K562 (cell line): ENCODE data around the gene ITGBL1. TPM values are rescaled to one million over a fixed set of nuclear protein-coding genes. Genes with fewer than 3 reads are reported as not detected.

Experiments
- ATAC-seq: fragments of 200-7000 bp; cut with Tn5 transposase; 3 replicates; pipeline ENCODE4 v1.9.1; 2020; ENCODE audit warnings: moderate library complexity
- BruUV-seq: library from RNA; stranded (reverse); fragments of 400-500 nt; replicated peaks from 2 replicates; lab custom pipeline; 2021; lab: Mats Ljungman, UMichigan
- CTCF ChIA-PET: fragments of 300-600 bp; formaldehyde crosslinking; extraction: SDS; loops from one replicate; lab custom pipeline; 2021; ENCODE audit warnings: low intra/inter-chr PET ratio; lab: Yijun Ruan, JAX
- POLR2A ChIA-PET: fragments of 300-600, 350-650 bp; sonication (Branson Sonifier 250); formaldehyde crosslinking; extraction: SDS; loops from one replicate; lab custom pipeline; 2021; ENCODE audit warnings: antibody characterized with exemption, inconsistent platforms; lab: Yijun Ruan, JAX
- DNase-seq, 4 experiments: peaks; one replicate each; pipeline versions ENCODE4 v3.0.0 to v3.0.0-alpha.2; 2011 to 2018; ENCODE audit warnings: low spot score in 3 of 4, mixed read lengths in 3 of 4; ENCODE audit errors: extremely low read depth in 1 of 4
- FAIRE-seq: peaks from 2 replicates; lab custom pipeline; 2011; peaks lifted over from hg19 to GRCh38; lab: Jason Lieb, UNC
- H2AFZ ChIP-seq: 2 replicates; pipeline ENCODE4 v1.6.0; 2011; ENCODE audit warnings: low read depth, low read length, control low read depth, inconsistent platforms
- H3K27ac ChIP-seq: fragments of 200-600 bp; 3 replicates; pipeline ENCODE4 v1.8.0; 2011; ENCODE audit warnings: low read depth, mild to moderate bottlenecking, control low read depth, inconsistent platforms, low read length, moderate library complexity, mixed read lengths; ENCODE audit errors: extremely low read depth
- H3K27me3 ChIP-seq, 2 experiments: fragments of 300-600 bp in 1 of 2; 2 replicates in 1 of 2; 3 replicates in 1 of 2; pipeline versions ENCODE4 v1.6.0 to v1.8.0; 2011; ENCODE audit warnings: inconsistent platforms in 2 of 2, low read length in 2 of 2, mild to moderate bottlenecking in 1 of 2, mixed read lengths in 1 of 2, moderate library complexity in 1 of 2; ENCODE audit not compliant: control insufficient read depth in 2 of 2, insufficient read depth in 2 of 2
- H3K36me3 ChIP-seq: fragments of 300-600 bp; 3 replicates; pipeline ENCODE4 v1.8.0; 2011; ENCODE audit warnings: mild to moderate bottlenecking, low read length, inconsistent platforms; ENCODE audit not compliant: control insufficient read depth, insufficient read depth
- H3K4me1 ChIP-seq, 2 experiments: fragments of 200-600 bp in 1 of 2; replicated peaks in 1 of 2; 2 replicates in 1 of 2; 3 replicates in 1 of 2; pipeline versions ENCODE4 v1.5.1 to v1.8.0; 2011; ENCODE audit warnings: inconsistent platforms in 2 of 2, low read length in 2 of 2, mild to moderate bottlenecking in 1 of 2, mixed read lengths in 1 of 2, moderate library complexity in 1 of 2; ENCODE audit not compliant: control insufficient read depth in 2 of 2, insufficient read depth in 2 of 2
- H3K4me2 ChIP-seq: 2 replicates; pipeline ENCODE4 v1.6.1; 2011; ENCODE audit warnings: low read length, control low read depth, inconsistent platforms, mixed read lengths; ENCODE audit not compliant: insufficient read depth
- H3K4me3 ChIP-seq: fragments of 200-600 bp; sonication (generic), shearing (Covaris generic); 2 replicates; pipeline ENCODE4 v1.5.1; 2016; ENCODE audit warnings: control low read depth, inconsistent platforms
- H3K79me2 ChIP-seq: fragments of 200-600 bp; 3 replicates; pipeline ENCODE4 v1.8.0; 2011; ENCODE audit warnings: low read length, inconsistent platforms; ENCODE audit not compliant: control insufficient read depth, insufficient read depth
- H3K9ac ChIP-seq, 2 experiments: 2 replicates each; pipeline versions ENCODE4 v1.6.0 to v1.6.1; 2011; ENCODE audit warnings: low read depth in 2 of 2, low read length in 2 of 2, control low read depth in 1 of 2, inconsistent platforms in 1 of 2, mild to moderate bottlenecking in 1 of 2, mixed read lengths in 1 of 2; ENCODE audit not compliant: insufficient read depth in 1 of 2
- H3K9me1 ChIP-seq: one replicate; pipeline ENCODE4 v1.6.0; 2011; ENCODE audit warnings: inconsistent platforms, mild to moderate bottlenecking, low read length, moderate library complexity; ENCODE audit not compliant: control insufficient read depth, insufficient read depth
- H3K9me3 ChIP-seq: replicated peaks from 2 replicates; pipeline ENCODE4 v1.5.1; 2011; ENCODE audit warnings: low read depth, low read length, inconsistent platforms; ENCODE audit not compliant: control insufficient read depth, insufficient read depth
- H4K20me1 ChIP-seq: replicated peaks from 2 replicates; pipeline ENCODE4 v1.6.1; 2011; ENCODE audit warnings: low read length, inconsistent platforms, mixed read lengths; ENCODE audit not compliant: control insufficient read depth, insufficient read depth
- BDP1 ChIP-seq: IDR thresholded peaks from 3 replicates; pipeline ENCODE4 v1.6.1; 2011; ENCODE audit not compliant: insufficient read length, insufficient read depth
- CBX8 ChIP-seq: fragments of 200-600 bp; sonication (generic); IDR thresholded peaks from 2 replicates; pipeline ENCODE4 v1.6.1; 2012; ENCODE audit warnings: borderline replicate concordance, mixed run types, low read depth, mild to moderate bottlenecking, moderate library complexity, mixed read lengths, low read length, control low read depth, inconsistent platforms; ENCODE audit not compliant: poor library complexity, severe bottlenecking; ENCODE audit errors: extremely low read depth
- HBP1 ChIP-seq: fragments of 450-650 bp; formaldehyde crosslinking; IDR thresholded peaks from 2 replicates; pipeline ENCODE4 v1.4.0; 2022; ENCODE audit warnings: missing genetic modification characterization
- SMARCC2 ChIP-seq: fragments of 450-650 bp; IDR thresholded peaks from 2 replicates; pipeline ENCODE4 v1.6.1; 2017; ENCODE audit warnings: antibody characterized with exemption, moderate library complexity, mild to moderate bottlenecking, low read depth
- WGBS: fragments of 100-300 bp; shearing (Covaris generic); methylation state at CpG from one replicate; pipeline ENCODE4 v1.1.6; 2016; ENCODE audit warnings: low coverage, mixed read lengths; ENCODE audit not compliant: insufficient coverage; ENCODE audit errors: missing lambda C conversion rate; 5-methylcytosine and 5-hydroxymethylcytosine counted together
- in situ Hi-C: fragments of 300-500 bp; cut with MboI; formaldehyde crosslinking; loops from 4 replicates; pipeline ENCODE4 v1.15.0; 2018; ENCODE audit warnings: inconsistent platforms, mixed read lengths
- intact Hi-C: fragments of 100-400 bp; cut with micrococcal nuclease; formaldehyde crosslinking; loops from 2 replicates; pipeline ENCODE4 v1.14.2; 2022
- polyA plus RNA-seq, 8 experiments: library from polyadenylated mRNA; depleted of rRNA in 4 of 8; stranded (reverse) in 5 of 8; unstranded in 3 of 8; fragments of >200 nt; fragmentation: Nextera tagmentation in 2 of 8; fragmentation: Illumina TruSeq in 1 of 8; extraction: Ambion mirVana in 2 of 8; extraction: Trizol in 1 of 8; gene quantifications; 2 replicates each; pipeline versions ENCODE4 v1.2.1 to v1.2.3, GENCODE V29; 2011 to 2014; ENCODE audit warnings: inconsistent platforms in 1 of 8, missing spikeins in 1 of 8
- total RNA-seq, 7 experiments: library from RNA; depleted of rRNA in 6 of 7; stranded (reverse); fragments of >200 nt in 6 of 7; fragmentation: Illumina TruSeq in 2 of 7; extraction: Trizol in 2 of 7; gene quantifications; 2 replicates each; pipeline versions ENCODE4 v1.2.1 to v1.2.3, GENCODE V29; 2011 to 2021; ENCODE audit warnings: low replicate concordance in 1 of 7

The ITGBL1 gene
- total and polyA plus RNA-seq, 9 of the 15 experiments (the other 6 are each of a cell fraction or from before 2014, with no cell fraction given), result 0.04 to 0.73 (median 0.32) TPM; not detected in 1

GRCh38 chr13:101755228-101755887 is 302.9 kb downstream of the ITGBL1 start:
- H3K4me1 ChIP-seq, result no peaks in the 10 kb centered on the region
- FAIRE-seq, result no peak
- POLR2A ChIA-PET, result no interaction called here
- H3K4me3 ChIP-seq, result no peak overlapping the region
- H3K4me2 ChIP-seq, result no peak overlapping the region
- no peaks in the 10 kb centered on the region for H3K79me2 ChIP-seq
- H3K27ac ChIP-seq, result no peak overlapping the region
- no peak overlapping the region for H2AFZ ChIP-seq
- H3K27me3 ChIP-seq, result no peaks in the 10 kb centered on the region
- no peak overlapping the region for H3K9ac ChIP-seq
- no peaks in the 10 kb centered on the region for H3K36me3 ChIP-seq
- CTCF ChIA-PET, result interaction anchor here (0.6 kb wide), 1 partner anchor 94 kb away, joined by 3 read pairs; no protein-coding TSS in a partner anchor
- no TSS peak for BruUV-seq
- no peaks in the 10 kb centered on the region for H3K9me3 ChIP-seq
- WGBS, result 0% methylated on average over 6 of the region's 6 CpGs
- in situ Hi-C loops, result no loop called here
- no peak for DNase-seq
- TF ChIP-seq BDP1 (no peak), CBX8 (no peak), HBP1 (CRISPR knock-in tag) (no peak), SMARCC2 (no peak)
- TF ChIP-seq, all 486 proteins: peak for 0
- intact Hi-C loops, result no loop called here
- no peaks in the 10 kb centered on the region for H4K20me1 ChIP-seq
- no peak for ATAC-seq
- H3K9me1 ChIP-seq, result no peaks in the 10 kb centered on the region
